Astrocyte (in vitro differentiated cells and primary cell): ENCODE measurements around the gene ANKRD11.

ENCODE experiments used
- CTCF ChIP-seq: IDR thresholded peaks from 2 replicates; pipeline ENCODE4 v1.5.1; 2011; ENCODE audit warnings: low read depth, mild to moderate bottlenecking, inconsistent platforms, low read length, moderate library complexity; ENCODE audit not compliant: insufficient read depth
- EZH2 ChIP-seq: IDR thresholded peaks from 2 replicates; pipeline ENCODE4 v1.6.1; 2012; ENCODE audit warnings: mild to moderate bottlenecking, low read length, inconsistent platforms; ENCODE audit not compliant: insufficient read depth

GRCh38 chr16:89473136-89473712 lies 17.1 kb downstream of the ANKRD11 start:
- no peak for TF ChIP-seq CTCF
- no peak for TF ChIP-seq EZH2
